ENCODE results near the gene PLA2G15.

PLA2G15 gene

GRCh38 chr16:68298907-68299561, 53.9 kb downstream of the PLA2G15 start:
- DNase-seq (ENCODE audit: low read depth in 2 of 2): no peak

GRCh38 chr16:68299571-68300453, 54.6 kb downstream of the PLA2G15 start:
- DNase-seq (ENCODE audit: low read depth in 2 of 2): no peak

- no peak for DNase-seq (ENCODE audit: low read depth in 2 of 2)
These were observed 55.7 kb downstream of the PLA2G15 start for GRCh38 chr16:68300734-68301459.

- no peak for DNase-seq (ENCODE audit: low read depth in 2 of 2)
These were observed 61.5 kb downstream of the PLA2G15 start for GRCh38 chr16:68306633-68307032.

GRCh38 chr16:68309799-68310198, 64.6 kb downstream of the PLA2G15 start:
- no peak for DNase-seq (ENCODE audit: low read depth in 2 of 2)

- DNase-seq (ENCODE audit: low read depth in 2 of 2): no peak
These were observed 65.2 kb downstream of the PLA2G15 start for GRCh38 chr16:68310437-68310773.
